ENCODE data around the gene PALB2. TPM values are rescaled to one million over a fixed set of nuclear protein-coding genes. Genes with fewer than 3 reads are reported as not detected.

The PALB2 gene
- total and polyA plus RNA-seq, 2 of the 13 experiments (the other 11 are each of a cell fraction or from before 2014, with no cell fraction given): 12.1 to 40.9 TPM

DNA sequence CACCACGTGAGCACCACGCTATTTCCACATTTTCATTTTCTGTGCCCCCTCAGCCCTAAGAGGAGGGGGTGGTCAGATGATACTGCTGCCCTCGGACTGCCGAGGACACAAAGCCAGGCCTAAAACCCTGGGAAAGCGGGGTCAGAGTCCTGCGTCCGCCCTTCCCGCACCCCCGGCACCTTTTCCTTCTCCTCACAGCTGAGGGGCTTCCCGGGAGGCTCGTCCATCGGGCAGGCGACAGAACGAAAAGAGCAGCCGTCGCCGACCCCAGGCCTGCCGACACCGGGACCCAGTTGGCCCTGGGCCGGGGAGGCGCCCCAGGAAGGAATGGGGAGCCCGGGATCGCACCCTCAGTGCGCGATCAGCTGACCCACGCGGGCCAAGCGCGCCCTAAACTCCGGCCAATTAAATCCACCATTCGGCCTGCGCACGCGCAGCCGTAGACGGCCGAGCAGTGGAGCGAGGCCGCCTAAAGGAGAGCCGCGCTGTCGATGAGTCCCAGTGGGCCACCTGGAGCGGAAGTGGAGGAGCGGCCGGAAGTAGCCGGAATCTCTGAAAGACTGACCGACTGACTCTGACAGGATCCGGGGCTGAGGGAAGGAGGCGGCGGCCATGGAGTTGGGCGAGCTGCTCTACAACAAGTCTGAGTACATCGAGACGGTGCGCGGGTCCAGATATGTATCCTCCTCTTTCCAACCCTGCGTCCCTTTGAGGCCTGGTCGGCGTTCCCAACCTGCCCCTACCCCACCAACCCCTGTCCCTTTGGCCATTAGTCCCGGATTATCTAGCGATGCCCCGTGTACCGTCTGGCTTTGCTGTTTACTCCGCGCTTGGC lies at the start of gene PALB2, which contains the start of gene DCTN5 (continued):
- TF ChIP-seq, protein P1, sequence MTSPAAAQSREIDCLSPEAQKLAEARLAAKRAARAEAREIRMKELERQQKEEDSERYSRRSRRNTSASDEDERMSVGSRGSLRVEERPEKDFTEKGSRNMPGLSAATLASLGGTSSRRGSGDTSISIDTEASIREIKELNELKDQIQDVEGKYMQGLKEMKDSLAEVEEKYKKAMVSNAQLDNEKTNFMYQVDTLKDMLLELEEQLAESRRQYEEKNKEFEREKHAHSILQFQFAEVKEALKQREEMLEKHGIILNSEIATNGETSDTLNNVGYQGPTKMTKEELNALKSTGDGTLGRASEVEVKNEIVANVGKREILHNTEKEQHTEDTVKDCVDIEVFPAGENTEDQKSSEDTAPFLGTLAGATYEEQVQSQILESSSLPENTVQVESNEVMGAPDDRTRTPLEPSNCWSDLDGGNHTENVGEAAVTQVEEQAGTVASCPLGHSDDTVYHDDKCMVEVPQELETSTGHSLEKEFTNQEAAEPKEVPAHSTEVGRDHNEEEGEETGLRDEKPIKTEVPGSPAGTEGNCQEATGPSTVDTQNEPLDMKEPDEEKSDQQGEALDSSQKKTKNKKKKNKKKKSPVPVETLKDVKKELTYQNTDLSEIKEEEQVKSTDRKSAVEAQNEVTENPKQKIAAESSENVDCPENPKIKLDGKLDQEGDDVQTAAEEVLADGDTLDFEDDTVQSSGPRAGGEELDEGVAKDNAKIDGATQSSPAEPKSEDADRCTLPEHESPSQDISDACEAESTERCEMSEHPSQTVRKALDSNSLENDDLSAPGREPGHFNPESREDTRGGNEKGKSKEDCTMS (CRISPR knock-in tag; conservative IDR thresholded peaks at IDR 0.05): no peak
- TF ChIP-seq, protein P2, sequence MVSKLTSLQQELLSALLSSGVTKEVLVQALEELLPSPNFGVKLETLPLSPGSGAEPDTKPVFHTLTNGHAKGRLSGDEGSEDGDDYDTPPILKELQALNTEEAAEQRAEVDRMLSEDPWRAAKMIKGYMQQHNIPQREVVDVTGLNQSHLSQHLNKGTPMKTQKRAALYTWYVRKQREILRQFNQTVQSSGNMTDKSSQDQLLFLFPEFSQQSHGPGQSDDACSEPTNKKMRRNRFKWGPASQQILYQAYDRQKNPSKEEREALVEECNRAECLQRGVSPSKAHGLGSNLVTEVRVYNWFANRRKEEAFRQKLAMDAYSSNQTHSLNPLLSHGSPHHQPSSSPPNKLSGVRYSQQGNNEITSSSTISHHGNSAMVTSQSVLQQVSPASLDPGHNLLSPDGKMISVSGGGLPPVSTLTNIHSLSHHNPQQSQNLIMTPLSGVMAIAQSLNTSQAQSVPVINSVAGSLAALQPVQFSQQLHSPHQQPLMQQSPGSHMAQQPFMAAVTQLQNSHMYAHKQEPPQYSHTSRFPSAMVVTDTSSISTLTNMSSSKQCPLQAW (CRISPR knock-in tag; IDR thresholded peaks at IDR 0.05): peak; percentile 96
- TF ChIP-seq ZNF577 (CRISPR knock-in tag; IDR thresholded peaks at IDR 0.05; ENCODE audit: borderline replicate concordance, low read depth) (no peak), MYNN (CRISPR knock-in tag; IDR thresholded peaks at IDR 0.05; ENCODE audit: low read depth) (peak; percentile 88; the same call in 1 of the 2 replicates), PITX1 (CRISPR knock-in tag; IDR thresholded peaks at IDR 0.05) (peak; percentile 86), SMARCE1 (IDR thresholded peaks at IDR 0.05; ENCODE audit: borderline replicate concordance) (no peak), ZNF282 (IDR thresholded peaks at IDR 0.05; ENCODE audit: partially characterized antibody) (no peak), MIER2 (CRISPR knock-in tag; IDR thresholded peaks at IDR 0.05) (peak; percentile 71; the same call in 1 of the 2 replicates), RAD51 (IDR thresholded peaks at IDR 0.05; ENCODE audit: borderline replicate concordance) (peak; percentile 72), ZNF510 (CRISPR knock-in tag; IDR thresholded peaks at IDR 0.05; ENCODE audit: low read depth) (peak; percentile 96), MLLT10 (CRISPR knock-in tag; IDR thresholded peaks at IDR 0.05) (peak; percentile 92), ZNF619 (CRISPR knock-in tag; IDR thresholded peaks at IDR 0.05) (peak; percentile 95; the same call in 1 of the 2 replicates), ZNF138 (CRISPR knock-in tag; IDR thresholded peaks at IDR 0.05; ENCODE audit: low read depth) (0 out of 2 replicates have a peak, but pooled peaks have one; percentile 56), IKZF4 (CRISPR knock-in tag; IDR thresholded peaks at IDR 0.05; ENCODE audit: borderline replicate concordance, low read depth, not compliant biosample characterization) (peak; percentile 98), RFX1 (IDR thresholded peaks at IDR 0.05) (no peak; the same call in 1 of the 2 replicates), MED1 (CRISPR knock-in tag; IDR thresholded peaks at IDR 0.05) (peak; percentile 86), TCF7 (IDR thresholded peaks at IDR 0.05; ENCODE audit: low read depth) (peak; percentile 37; the same call in 1 of the 2 replicates), PCBP2 (optimal IDR thresholded peaks at IDR 0.05; ENCODE audit: low read depth, low read length, poor library complexity, severe bottlenecking) (peak; percentile 46), ATRX (CRISPR knock-in tag; IDR thresholded peaks at IDR 0.05; ENCODE audit: borderline replicate concordance) (no peak)
- TF ChIP-seq, protein P3, sequence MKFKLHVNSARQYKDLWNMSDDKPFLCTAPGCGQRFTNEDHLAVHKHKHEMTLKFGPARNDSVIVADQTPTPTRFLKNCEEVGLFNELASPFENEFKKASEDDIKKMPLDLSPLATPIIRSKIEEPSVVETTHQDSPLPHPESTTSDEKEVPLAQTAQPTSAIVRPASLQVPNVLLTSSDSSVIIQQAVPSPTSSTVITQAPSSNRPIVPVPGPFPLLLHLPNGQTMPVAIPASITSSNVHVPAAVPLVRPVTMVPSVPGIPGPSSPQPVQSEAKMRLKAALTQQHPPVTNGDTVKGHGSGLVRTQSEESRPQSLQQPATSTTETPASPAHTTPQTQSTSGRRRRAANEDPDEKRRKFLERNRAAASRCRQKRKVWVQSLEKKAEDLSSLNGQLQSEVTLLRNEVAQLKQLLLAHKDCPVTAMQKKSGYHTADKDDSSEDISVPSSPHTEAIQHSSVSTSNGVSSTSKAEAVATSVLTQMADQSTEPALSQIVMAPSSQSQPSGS (CRISPR knock-in tag; IDR thresholded peaks at IDR 0.05): peak; percentile 88
- TF ChIP-seq, protein P4, sequence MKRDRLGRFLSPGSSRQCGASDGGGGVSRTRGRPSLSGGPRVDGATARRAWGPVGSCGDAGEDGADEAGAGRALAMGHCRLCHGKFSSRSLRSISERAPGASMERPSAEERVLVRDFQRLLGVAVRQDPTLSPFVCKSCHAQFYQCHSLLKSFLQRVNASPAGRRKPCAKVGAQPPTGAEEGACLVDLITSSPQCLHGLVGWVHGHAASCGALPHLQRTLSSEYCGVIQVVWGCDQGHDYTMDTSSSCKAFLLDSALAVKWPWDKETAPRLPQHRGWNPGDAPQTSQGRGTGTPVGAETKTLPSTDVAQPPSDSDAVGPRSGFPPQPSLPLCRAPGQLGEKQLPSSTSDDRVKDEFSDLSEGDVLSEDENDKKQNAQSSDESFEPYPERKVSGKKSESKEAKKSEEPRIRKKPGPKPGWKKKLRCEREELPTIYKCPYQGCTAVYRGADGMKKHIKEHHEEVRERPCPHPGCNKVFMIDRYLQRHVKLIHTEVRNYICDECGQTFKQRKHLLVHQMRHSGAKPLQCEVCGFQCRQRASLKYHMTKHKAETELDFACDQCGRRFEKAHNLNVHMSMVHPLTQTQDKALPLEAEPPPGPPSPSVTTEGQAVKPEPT (CRISPR knock-in tag; IDR thresholded peaks at IDR 0.05; ENCODE audit: low read depth): peak; percentile 95
- TF ChIP-seq, protein P5, sequence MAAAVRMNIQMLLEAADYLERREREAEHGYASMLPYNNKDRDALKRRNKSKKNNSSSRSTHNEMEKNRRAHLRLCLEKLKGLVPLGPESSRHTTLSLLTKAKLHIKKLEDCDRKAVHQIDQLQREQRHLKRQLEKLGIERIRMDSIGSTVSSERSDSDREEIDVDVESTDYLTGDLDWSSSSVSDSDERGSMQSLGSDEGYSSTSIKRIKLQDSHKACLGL (CRISPR knock-in tag; IDR thresholded peaks at IDR 0.05): peak; percentile 99

All from HepG2 (cell line).